ENCODE measurements around the gene MYOCD.

Gene MYOCD

DNA sequence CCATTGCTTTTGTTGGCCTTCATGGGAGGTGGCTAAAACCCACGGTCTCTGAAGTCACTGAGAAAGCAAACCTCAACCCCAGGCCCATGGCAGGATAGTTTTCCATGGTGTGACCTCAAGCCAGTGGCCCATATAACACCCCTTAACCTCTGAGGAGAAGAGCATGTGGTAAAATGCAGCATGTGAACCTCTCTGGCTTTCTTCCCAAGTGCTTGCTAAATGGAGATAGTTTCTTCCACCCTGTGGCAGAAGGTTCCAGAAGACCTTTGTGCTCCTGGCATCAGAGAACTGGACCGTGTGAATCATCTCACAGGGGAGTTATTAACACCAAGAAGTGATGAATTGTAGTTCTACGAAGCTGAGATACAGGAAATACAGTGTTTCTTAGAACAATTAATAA is 47.3 kb downstream of the MYOCD start:
- no peak for DNase-seq

DNA sequence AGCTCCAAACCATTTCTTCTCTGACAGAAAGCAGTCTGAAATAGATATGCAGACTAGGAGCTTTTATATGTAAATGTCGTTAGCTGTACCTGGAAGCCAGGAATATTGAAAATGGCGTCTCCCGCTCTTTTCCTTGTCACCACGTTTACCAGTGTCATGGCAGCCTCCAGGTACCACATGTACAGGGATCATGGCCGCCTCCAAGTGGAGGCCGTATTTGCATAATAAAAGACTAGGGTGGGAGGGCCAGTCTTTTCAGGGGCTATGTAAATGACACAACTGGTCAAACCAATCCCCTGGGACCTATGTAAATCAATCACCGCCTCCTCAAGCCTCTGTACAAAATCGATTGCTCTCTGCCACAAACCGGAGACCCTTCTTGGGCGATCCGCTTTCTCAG is 54.3 kb downstream of the MYOCD start:
- no peak for DNase-seq

DNA sequence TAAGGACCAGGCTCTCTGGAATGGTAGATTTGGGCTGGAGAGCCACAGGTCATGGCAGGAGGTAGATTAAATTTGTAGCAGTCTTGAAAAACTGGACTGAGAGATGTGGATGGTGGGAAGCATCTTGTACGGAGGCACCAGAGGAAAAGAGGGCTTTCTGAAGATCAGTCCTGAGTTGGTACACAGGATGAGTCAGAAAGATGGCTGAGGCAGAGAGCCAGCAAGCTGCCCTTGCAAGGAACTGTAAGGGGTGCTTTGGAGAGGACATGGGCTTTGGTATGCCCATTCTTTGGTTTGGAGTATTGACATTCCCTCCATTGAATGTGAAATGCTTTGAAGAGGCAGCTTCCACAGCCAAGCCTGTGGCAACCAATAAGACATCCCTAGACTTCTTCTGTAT is 55.9 kb downstream of the MYOCD start:
- DNase-seq: no peak

DNA sequence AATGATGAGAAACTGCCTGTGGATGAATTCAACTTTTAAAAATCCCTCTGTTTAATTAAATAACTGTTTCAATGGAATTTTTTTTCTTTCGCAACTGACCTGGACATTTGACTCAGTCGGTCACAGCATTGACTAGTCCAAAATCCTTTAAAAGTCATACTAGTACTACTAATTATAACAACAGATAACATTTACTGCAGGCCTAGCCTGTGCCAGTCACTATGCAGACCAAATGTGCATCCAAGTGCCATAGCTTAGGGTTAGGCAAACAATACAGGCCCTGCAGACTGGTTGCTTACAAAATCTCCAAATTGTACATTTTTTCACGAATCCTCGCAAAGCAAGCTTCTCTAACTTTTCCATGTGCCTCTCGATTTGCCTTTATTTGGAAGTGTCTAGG is 56.6 kb downstream of the MYOCD start:
- no peak for DNase-seq

DNA sequence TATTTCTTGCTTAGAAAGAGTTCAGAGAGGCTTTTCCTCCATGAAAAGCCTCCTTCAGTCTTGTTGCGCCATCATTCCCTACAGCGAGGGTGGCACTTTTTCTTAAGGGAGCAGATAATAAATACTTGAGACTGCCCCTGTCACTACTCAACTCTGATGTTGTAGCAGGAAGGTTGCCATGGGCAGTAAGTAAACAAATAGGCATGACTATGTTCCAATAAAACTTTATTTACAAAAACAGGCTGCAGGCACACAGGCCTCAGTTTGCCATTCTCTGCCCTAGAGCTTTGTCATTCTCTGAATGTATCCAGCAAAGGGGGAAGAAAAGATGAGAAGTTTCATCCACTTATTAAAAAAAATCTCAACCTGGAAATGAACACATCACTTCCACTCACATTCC is 60.4 kb downstream of the MYOCD start:
- no peak for DNase-seq

DNA sequence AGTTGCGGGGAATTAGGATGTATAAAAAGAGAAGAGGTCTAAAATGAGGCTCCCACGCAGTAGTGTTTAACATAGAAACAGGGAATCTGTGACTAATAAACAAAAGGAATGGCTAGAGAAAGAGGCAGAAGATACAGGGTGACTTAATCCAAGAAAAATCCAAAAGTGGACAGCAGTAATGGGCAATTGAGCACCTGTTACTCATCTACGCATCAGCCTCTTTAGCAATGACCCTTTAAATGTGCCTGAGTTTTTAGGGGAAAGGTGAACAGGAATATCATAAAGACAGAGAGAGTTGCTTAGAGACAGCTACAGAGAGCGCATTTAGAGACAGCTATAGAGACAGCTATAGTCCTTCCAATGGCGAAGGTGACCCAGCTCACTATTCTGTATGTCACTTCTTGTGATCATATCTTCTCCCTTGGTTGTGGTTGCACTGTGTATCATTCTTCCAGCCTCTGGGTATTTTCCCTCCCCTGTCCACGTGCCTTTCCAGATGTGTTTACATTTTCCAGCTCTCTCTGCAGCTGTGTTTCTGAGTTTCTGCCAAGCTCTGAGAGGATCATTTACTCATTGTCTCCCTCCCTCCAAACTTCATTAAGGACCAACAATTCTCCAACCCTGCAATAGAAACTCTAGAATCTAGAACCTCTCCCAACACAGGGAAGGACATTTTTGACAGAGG is 61.5 kb downstream of the MYOCD start:
- DNase-seq: no peak

DNA sequence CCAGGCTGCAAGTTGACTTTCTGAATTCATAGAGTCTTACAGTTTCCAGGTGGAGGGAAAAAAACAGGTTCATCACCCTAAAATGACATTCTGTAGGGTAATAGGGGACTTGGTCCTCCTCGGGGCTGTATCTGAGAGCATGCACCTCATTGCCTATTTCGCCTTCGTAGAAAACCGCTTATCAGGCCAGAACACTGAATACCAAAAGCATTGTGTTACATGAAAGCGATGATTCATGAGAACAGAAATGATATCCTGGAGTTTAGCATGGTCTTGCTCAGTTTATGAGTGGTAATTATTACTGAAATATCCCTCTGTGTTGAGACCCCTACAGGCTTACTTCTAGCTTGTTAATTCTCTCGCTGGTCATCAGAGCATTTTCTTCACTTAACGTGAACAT is 62.2 kb downstream of the MYOCD start:
- no peak for DNase-seq

DNA sequence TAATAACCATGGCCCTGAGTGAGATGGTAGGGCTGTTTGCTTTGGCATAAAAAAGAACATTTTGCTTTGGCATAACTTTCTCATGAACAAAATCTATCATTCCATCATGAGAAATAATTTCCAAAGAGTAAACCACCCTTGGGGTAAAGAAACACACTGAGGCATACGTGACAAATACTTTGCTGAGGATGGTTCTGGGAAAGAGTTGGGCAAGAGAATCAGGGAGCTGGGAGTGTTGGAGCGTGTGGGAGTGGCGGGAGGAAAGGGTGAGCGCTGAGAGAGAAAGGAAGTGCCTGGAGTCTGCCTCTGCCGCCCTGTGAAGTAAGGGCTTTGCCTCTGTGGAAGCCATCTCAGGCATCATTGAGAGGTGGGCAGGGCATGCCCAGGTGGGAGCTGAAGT is 63.4 kb downstream of the MYOCD start:
- no peak for DNase-seq

DNA sequence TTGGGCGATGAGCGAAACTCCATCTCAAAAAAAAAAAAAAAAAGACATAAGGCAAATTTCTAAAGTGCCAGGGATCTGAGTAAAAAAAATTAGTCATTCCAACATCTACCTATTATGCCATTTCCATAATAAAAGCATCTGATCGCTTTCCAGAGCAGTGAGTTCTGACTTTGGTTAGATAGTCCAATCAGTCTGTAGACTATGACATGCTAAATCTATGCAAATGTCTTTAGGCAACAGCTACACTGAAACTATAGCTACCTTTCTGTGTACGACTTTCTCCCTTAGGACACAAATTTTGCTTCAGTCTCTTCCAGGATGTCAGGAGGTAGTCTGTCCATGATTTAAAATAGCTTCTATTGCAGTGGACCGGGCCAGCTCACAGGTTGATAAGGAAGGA is 64.7 kb downstream of the MYOCD start:
- no peak for DNase-seq

DNA sequence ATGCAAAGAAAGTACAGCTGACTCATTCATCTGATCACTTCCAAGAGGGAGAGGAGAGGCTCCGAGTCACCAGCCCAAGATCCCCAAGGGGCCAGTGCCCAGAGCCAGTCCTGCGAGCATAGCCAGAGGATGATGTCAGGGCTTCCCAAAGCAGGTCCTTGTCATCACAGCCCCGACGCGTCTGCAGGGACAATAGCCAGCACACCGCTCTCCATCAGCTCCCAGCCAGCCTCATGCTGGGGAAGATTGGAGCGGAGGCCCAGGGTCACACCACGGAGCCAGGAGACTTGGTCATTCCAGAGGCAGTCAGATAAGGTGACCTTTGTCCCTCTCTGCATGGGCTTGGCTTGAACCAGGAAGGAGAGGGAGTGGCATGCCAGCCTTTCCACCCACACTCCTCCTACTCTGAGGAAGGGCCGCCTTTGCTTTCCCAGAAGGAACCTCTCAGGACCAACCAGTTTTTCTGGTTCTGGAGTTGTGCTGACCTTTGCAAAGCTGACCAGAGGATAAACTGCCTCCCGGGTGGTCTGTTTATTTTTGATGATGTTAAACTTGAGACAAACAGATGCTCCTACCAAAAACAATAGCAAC is 65.3 kb downstream of the MYOCD start:
- no peak for DNase-seq

DNA sequence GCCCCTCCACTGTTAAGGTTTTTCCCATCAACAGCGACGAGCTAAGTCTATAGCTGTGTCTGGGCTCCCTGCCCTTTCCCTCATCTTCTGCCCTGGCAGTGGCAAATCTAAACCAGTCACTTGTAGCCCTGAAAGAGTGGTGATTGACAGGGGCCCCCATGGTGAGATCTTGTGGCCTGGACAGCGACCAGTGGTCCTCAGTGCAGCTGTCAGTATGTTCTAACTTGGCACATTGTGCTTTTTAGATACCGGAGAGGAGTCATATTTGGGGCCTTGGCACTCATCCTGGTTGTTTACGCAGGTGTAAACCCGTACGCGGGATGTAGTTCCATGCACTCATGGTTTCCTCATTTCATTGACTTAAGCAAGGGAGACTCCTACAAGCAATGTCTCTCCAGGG is 66.1 kb downstream of the MYOCD start:
- DNase-seq: no peak

DNA sequence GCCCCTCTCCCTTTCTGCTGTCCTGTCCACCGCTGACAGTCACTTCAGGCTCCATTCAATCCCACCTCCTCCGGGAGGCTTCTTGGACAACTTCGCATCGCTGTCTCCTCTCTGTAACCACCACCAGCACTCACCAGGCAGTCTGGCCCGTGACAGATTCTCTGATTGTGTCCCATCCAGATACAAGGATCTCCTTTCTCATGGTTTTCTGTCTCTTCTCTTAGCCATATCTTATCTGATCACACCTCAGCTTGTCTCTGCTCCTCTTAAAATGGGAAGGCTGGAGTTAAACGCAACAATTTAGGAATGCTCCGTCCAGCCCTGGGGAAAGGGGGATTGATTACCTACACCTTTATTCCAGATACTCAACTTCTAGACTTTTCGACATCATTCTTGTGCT is 66.7 kb downstream of the MYOCD start:
- no peak for DNase-seq

DNA sequence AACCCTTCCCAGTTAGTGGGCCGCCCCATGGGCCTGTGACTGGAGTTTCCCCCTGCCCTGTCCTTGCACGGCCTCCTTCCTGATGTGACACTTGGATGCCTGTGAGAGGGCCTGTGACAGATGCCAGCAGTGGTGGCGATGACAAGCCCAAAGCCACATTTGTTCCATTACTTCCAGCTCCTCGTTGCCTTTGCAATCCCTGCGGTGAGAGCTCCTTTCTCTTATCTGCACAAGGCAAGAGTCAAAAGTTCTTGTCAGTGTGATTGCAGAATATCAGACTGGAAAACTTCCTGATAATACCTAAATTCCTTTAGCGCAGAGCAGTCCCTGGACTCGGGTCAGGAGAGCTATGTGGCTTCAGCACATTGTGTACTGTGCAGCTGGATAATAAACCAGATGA is 69.2 kb downstream of the MYOCD start:
- DNase-seq: no peak

DNA sequence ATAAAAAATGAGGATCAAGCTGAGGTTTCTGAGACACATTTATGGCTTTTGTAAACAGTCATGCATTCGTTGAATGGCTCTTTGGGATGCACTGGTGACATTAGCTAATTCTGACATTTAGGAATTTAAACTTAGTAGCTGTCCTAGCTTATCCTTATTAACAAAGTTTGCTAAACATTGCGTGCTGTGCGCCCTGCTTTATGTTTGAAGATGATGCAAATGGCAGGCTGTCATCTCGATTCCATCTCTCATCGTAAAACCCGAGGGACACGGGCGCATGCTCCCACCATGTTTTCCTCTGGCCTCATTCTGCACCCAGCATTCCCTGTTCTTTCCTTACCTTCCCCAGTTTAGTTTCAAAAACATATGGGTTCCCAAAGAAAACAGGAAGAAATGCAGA is 69.8 kb downstream of the MYOCD start:
- DNase-seq: no peak

DNA sequence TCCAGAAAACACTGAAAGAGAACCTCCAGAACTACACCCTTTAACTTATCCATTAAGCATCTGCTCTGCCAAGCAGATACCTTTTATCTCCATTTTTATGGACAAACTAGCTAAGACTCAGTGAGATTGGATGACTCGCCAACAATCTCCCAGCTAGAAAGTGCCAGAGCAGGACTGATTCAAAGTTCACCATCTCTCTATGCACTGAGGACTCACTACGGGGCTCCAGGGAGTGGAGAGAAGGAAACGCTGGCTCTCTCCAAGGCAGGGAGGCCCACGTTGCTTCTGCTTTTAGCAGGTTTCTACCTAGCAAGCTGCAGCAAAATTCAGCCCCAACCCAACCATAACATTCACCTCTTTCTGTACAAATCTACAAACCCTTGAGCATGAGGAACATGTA is 70.8 kb downstream of the MYOCD start:
- no peak for DNase-seq

DNA sequence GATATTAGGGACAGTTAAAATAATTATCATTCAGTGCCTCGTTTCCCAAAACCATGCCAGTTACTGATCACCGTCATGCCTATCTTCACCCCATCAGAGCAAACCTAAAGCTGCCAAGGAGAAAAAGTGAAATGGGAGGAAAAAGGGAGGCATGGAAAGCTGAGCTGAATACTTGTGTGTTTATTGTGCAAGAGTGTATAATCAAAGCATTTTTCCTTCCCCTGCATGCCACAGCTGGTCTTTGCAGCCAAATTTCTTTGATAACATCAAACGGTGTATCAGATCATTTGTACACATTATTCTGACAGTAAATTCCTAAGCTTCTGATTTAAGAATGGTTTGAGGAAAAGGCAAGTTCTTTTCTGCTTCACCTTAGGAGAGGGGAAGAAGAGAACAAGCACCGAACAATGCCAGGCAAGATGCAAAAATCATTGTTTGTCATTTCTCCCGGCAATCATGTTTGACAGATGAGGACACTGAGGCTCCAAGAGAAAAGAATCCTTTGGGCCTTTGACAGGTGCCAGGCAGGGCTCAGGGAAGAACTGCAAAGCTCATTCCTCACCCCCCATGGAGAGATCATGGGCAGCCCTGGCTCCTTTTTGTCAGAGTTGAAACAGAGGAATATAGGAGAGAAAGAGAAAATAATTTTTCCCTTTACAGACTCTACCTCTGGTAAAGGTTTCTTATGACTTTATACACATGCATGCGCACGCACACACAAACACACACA is 72.2 kb downstream of the MYOCD start:
- DNase-seq: no peak

DNA sequence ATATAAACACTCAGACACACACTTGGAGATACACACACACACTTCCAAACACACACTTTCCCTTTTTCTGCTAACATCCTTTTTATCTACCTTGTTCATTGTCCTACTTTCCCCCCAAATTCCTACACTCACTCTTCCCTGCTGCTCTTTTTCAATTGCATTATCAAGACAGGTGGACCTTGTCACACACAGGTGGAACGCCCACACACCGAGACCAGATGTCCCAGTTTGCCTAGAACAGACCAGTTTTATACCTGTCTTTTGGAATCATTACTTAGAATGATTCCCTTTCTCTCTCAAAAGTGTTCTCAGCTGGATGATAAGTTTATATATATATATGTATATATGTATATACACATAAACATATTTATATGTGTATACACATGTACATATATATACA is 72.9 kb downstream of the MYOCD start:
- no peak for DNase-seq

DNA sequence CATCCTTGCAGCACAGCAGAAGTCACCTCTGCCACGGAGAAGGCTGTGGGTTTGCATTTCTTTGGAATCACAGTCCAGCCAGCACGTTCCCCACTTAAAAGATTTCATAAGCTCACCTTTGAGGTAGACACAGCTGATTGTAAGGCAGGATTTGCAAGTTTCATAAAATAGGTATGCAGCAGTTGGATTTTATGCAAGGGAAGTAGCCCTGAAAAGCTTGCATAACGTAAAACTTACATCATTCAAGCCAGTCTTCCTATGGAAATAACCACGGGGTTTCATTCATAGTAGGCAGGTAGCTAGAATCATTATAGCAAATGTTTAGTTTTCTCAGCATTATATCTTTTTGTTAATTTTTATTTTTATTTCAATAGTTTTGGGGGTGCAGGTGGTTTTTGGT is 73.8 kb downstream of the MYOCD start:
- DNase-seq: no peak

DNA sequence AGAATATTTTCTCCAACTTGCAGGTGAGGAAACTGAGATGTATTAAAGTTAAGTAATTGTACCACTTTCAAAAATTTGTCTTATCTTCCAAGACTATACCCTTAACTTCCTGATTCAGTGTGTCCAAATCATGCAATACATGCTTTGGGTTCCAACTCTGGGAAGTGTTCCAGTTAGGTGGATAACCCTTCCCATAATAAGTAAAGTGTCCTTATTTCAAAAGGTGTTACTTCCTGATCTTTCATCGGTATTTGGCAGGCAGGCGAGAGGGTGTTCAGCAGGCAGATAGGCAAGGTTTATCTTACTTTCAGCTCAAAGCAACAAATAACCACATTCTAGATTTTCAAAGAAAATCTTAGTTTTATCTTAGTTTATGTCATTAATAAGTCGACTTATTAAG is 77.4 kb downstream of the MYOCD start:
- DNase-seq: no peak

DNA sequence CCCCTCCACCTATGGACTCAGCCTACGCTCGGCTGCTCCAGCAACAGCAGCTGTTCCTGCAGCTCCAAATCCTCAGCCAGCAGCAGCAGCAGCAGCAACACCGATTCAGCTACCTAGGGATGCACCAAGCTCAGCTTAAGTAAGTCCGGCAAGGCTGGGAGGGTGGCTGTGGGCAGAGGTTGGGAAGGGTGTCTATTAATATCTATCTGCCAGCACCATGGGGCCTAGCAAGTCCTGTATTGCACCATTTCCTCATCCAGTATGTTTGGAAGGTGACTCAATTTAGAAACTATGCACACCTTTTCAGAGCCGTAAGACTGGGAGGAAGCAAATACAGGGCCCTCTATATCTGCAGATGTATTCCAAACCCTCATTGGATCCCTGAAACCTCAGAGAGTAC is 78.6 kb downstream of the MYOCD start:
- no peak for DNase-seq

DNA sequence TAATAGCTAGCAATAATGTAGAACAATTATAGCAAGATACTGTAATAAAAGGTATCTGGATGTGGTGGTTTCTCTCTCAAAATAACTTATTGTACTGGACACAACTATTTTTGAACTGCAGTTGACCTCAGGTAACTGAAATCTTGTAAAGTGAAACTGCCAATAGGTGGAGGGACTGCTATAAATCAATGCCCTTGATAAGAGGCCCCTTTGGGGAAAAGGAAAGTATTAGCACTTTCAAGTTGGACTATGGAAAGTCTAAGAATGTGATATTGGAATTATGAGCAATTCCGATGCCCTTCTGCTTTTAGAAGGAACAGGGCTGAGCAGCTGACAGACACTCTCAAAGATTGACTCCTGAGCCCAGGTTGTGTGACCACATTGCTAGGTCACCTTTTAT is 79.1 kb downstream of the MYOCD start:
- no peak for DNase-seq

DNA sequence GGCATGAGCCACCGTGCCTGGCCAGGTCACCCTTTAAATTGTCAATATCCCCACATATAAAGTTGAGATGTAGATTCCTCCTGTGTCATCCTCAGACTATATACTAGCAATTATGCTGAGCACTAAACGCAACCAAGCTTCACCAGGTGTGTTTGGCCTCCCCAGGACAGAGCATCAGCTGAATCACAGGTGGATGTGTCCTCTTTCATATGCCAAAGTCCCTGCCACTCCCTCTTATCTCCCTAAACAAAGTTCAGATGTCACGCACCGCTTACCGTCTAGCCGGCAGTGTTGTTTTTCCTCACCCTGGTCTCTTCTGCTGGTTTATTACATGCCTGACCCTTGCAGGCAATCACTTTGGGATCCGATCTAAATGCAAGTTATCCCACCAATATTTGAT is 79.8 kb downstream of the MYOCD start:
- DNase-seq: no peak

DNA sequence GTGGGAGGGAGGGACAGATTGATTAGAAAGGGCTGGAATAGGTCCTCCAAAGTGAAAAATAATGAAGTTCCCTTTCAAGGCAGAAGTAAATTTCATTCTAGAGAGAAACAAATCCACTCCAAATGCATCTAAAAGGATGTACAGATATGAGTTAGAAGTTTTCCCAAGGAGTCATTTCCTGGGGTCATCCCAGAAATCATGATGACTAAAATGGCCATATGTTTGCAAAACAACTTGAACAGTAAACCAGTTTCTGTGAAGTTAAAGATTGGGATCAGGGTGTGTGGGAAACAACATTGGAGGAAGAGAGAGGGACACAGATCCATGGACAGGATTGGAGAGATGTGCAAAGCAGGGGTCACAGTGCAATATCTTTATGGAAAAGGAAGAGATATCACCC is 91.1 kb downstream of the MYOCD start:
- DNase-seq: no peak

DNA sequence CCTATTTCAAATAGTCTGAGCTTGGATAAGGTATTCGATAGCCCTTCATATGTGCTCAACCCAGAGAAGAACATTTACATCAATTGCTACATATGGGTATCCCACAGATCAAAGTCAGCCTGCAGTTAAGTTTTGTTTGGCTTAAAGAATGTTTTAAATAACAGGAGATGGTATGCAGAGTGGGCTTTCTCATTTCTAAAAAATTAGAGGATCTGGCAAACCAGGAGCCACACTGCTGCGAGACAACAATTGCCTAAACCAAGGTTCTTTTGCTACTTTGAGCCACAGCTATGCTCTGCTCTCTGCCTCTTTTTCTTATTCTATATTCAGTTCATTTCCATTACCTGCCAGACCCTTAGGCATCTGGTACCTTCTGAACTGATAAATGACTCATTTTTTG is 93.4 kb downstream of the MYOCD start:
- no peak for DNase-seq

DNA sequence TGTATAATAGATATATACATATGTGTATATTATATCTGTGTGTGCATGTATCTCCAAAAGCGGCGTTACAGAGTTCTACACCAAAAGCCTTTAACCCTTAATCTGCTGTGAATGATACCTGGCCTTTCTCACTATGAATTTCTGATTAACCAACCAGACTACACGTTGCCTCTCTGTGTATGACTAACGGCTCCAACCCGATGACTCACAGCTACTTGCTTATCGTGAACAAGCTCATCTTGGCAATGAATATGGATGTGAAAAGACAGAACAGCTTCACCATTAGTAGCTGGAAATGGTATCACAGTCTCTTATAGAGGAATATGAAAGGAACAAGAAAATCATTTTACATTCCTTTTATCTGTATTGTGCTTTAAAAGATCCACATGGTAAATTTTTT is 99.9 kb downstream of the MYOCD start:
- DNase-seq: no peak

Measured in NCI-H69 (cell line).